Upper lobe of left lung (tissue), 4 donors: Measurements from ENCODE around the gene PHGDH.

Source experiments
- CTCF ChIP-seq, 6 experiments: fragments of 450-650 bp in 4 of 6; fragments of 200-600 bp in 2 of 6; sonication (generic) in 2 of 6; IDR thresholded peaks; one replicate each; pipeline ENCODE4 v1.5.1; 2016 to 2019; ENCODE audit warnings: antibody characterized with exemption in 6 of 6
- POLR2A ChIP-seq, 4 donors: fragments of 450-650 bp; IDR thresholded peaks; one replicate each; pipeline ENCODE4 v1.5.1; 2016 to 2017; ENCODE audit warnings: antibody characterized with exemption in 4 of 4, mild to moderate bottlenecking in 2 of 4
- POLR2AphosphoS5 ChIP-seq, 2 donors: sonication (generic); formaldehyde crosslinking; IDR thresholded peaks; one replicate each; pipeline ENCODE4 v1.5.1; 2017; ENCODE audit warnings: antibody characterized with exemption in 2 of 2

GRCh38 chr1:119742677-119743076, 30.9 kb downstream of the PHGDH start:
- no peak for TF ChIP-seq POLR2A (IDR thresholded peaks at IDR 0.05)
- no peak for TF ChIP-seq CTCF (IDR thresholded peaks at IDR 0.05)
- no peak for TF ChIP-seq POLR2AphosphoS5 (IDR thresholded peaks at IDR 0.05)
